Keratinocyte (primary cell): Measurements from ENCODE around the gene TMTC2. TPM values are rescaled to one million over a fixed set of nuclear protein-coding genes. Genes with fewer than 3 reads are reported as not detected.

Experiments used
- DNase-seq: peaks from one replicate; pipeline ENCODE4 v3.0.0-alpha.2; 2011; ENCODE audit warnings: low read depth, missing footprints, low spot score
- FAIRE-seq: peaks from 2 replicates; lab custom pipeline; 2011; peaks lifted over from hg19 to GRCh38; lab: Jason Lieb, UNC
- H2AFZ ChIP-seq: 2 replicates; pipeline ENCODE4 v1.6.0; 2012; ENCODE audit warnings: low read length, control low read depth, inconsistent platforms; ENCODE audit not compliant: control insufficient read depth
- H3K27ac ChIP-seq: 2 replicates; pipeline ENCODE4 v1.5.1; 2011; ENCODE audit warnings: low read length; ENCODE audit not compliant: control insufficient read depth, insufficient read depth
- H3K27me3 ChIP-seq: 3 replicates; pipeline ENCODE4 v1.6.0; 2011; ENCODE audit warnings: low read length; ENCODE audit not compliant: control insufficient read depth, insufficient read depth; ENCODE audit errors: extremely low read depth
- H3K36me3 ChIP-seq, 2 experiments: 2 replicates in 1 of 2; 3 replicates in 1 of 2; pipeline ENCODE4 v1.5.1; 2011; ENCODE audit warnings: low read length in 2 of 2, mild to moderate bottlenecking in 1 of 2; ENCODE audit not compliant: control insufficient read depth in 2 of 2, insufficient read depth in 2 of 2; ENCODE audit errors: extremely low read depth in 1 of 2
- H3K4me1 ChIP-seq: 3 replicates; pipeline ENCODE4 v1.5.1; 2011; ENCODE audit warnings: low read length; ENCODE audit not compliant: control insufficient read depth, insufficient read depth; ENCODE audit errors: extremely low read depth
- H3K4me2 ChIP-seq: 3 replicates; pipeline ENCODE4 v1.6.0; 2011; ENCODE audit warnings: low read depth, low read length; ENCODE audit not compliant: control insufficient read depth, insufficient read depth; ENCODE audit errors: extremely low read depth
- H3K4me3 ChIP-seq, 3 experiments: fragments of 200-600 bp in 1 of 3; sonication (generic) in 1 of 3; 2 replicates in 2 of 3; 3 replicates in 1 of 3; pipeline ENCODE4 v1.5.1; 2011 to 2016; ENCODE audit warnings: low read length in 3 of 3, mild to moderate bottlenecking in 3 of 3, control low read depth in 2 of 3, inconsistent platforms in 1 of 3, low read depth in 1 of 3, mixed read lengths in 1 of 3, mixed run types in 1 of 3, moderate library complexity in 1 of 3; ENCODE audit not compliant: control insufficient read depth in 2 of 3, insufficient read depth in 2 of 3; ENCODE audit errors: extremely low read depth in 1 of 3
- H3K79me2 ChIP-seq: 2 replicates; pipeline ENCODE4 v1.6.0; 2012; ENCODE audit warnings: low read length; ENCODE audit not compliant: control insufficient read depth, insufficient read depth
- H3K9ac ChIP-seq: 3 replicates; pipeline ENCODE4 v1.6.0; 2011; ENCODE audit warnings: low read length; ENCODE audit not compliant: control insufficient read depth, insufficient read depth; ENCODE audit errors: extremely low read depth
- H3K9me1 ChIP-seq: 3 replicates; pipeline ENCODE4 v1.6.0; 2011; ENCODE audit warnings: low read length; ENCODE audit not compliant: control insufficient read depth, insufficient read depth; ENCODE audit errors: extremely low read depth
- H3K9me3 ChIP-seq: 2 replicates; pipeline ENCODE4 v1.5.1; 2012; ENCODE audit warnings: low read depth, low read length; ENCODE audit not compliant: control insufficient read depth
- H4K20me1 ChIP-seq: 3 replicates; pipeline ENCODE4 v1.6.0; 2011; ENCODE audit warnings: low read length; ENCODE audit not compliant: control insufficient read depth, insufficient read depth; ENCODE audit errors: extremely low read depth
- CTCF ChIP-seq, 3 experiments: IDR thresholded peaks in 1 of 3; conservative IDR thresholded peaks in 1 of 3; optimal IDR thresholded peaks in 1 of 3; 2 replicates in 2 of 3; 3 replicates in 1 of 3; pipeline versions ENCODE3 to v1.5.1; 2011; ENCODE audit warnings: low read length in 3 of 3, mild to moderate bottlenecking in 3 of 3, moderate library complexity in 2 of 3, control low read depth in 1 of 3, inconsistent platforms in 1 of 3; ENCODE audit not compliant: insufficient read depth in 2 of 3; ENCODE audit errors: extremely low read depth in 1 of 3
- EZH2 ChIP-seq: IDR thresholded peaks from one replicate; pipeline ENCODE4 v1.6.1; 2012; ENCODE audit warnings: inconsistent platforms, mild to moderate bottlenecking, low read length, moderate library complexity
- dilution Hi-C: fragments of 300-500 bp; cut with MboI; formaldehyde crosslinking; loops from one replicate; pipeline ENCODE4 v1.7.0; 2020; ENCODE audit warnings: low sequenced_read_pairs; ENCODE audit not compliant: extremely low pct_ligation_motif_present
- polyA plus RNA-seq, 5 experiments: library from polyadenylated mRNA; depleted of rRNA in 3 of 5; stranded (reverse) in 3 of 5; stranded (forward) in 1 of 5; unstranded in 1 of 5; fragments of >200 nt; gene quantifications; 1 replicate in 1 of 5; 2 replicates in 3 of 5; 3 replicates in 1 of 5; pipeline versions ENCODE4 v1.2.1 to v1.2.3, GENCODE V29; 2011 to 2012; ENCODE audit warnings: missing spikeins in 2 of 5, low read depth in 1 of 5, low replicate concordance in 1 of 5

TMTC2 gene
- polyA plus RNA-seq, 1 donor (not counting 4 experiments of a cell fraction or from before 2014, with no cell fraction given), result 3.8 TPM

- Histone ChIP-seq H3K4me3 (no peak overlapping the region), H3K27me3 (no peaks in the 10 kb centered on the region), H3K36me3 (no peaks in the 10 kb centered on the region), H3K79me2 (no peaks in the 10 kb centered on the region), H3K4me1 (no peaks in the 10 kb centered on the region), H2AFZ (no peak overlapping the region), H3K9me3 (no peaks in the 10 kb centered on the region), H3K27ac (no peak overlapping the region), H3K9me1 (no peaks in the 10 kb centered on the region), H4K20me1 (no peaks in the 10 kb centered on the region), H3K4me2 (no peak overlapping the region), H3K9ac (no peak overlapping the region)
- FAIRE-seq (no peak), DNase-seq (no peak)
- dilution Hi-C loops, result no loop called here
- TF ChIP-seq CTCF (optimal IDR thresholded peaks at IDR 0.05 in 1 of 3, IDR thresholded peaks at IDR 0.05 in 1 of 3, conservative IDR thresholded peaks at IDR 0.05 in 1 of 3; ENCODE audit: extremely low read depth in 1 of 3, insufficient read depth in 2 of 3, low read length in 3 of 3) (no peak), EZH2 (no peak)
Measured at GRCh38 chr12:83027021-83027723, 340.5 kb downstream of the TMTC2 start.

- no peaks in the 10 kb centered on the region for H3K9me1 ChIP-seq
- H4K20me1 ChIP-seq, result no peaks in the 10 kb centered on the region
- no peak overlapping the region for H3K4me2 ChIP-seq
- no peak for FAIRE-seq
- no peak for TF ChIP-seq CTCF (optimal IDR thresholded peaks at IDR 0.05 in 1 of 3, IDR thresholded peaks at IDR 0.05 in 1 of 3, conservative IDR thresholded peaks at IDR 0.05 in 1 of 3; ENCODE audit: extremely low read depth in 1 of 3, insufficient read depth in 2 of 3, low read length in 3 of 3)
- TF ChIP-seq EZH2, result no peak
- H2AFZ ChIP-seq, result no peak overlapping the region
- H3K9ac ChIP-seq, result no peak overlapping the region
- H3K4me1 ChIP-seq, result no peaks in the 10 kb centered on the region
- DNase-seq, result no peak
- H3K9me3 ChIP-seq, result no peaks in the 10 kb centered on the region
- no peaks in the 10 kb centered on the region for H3K27me3 ChIP-seq
- dilution Hi-C loops, result no loop called here
- no peaks in the 10 kb centered on the region for H3K79me2 ChIP-seq
- no peaks in the 10 kb centered on the region for H3K36me3 ChIP-seq
- no peak overlapping the region for H3K27ac ChIP-seq
- no peak overlapping the region for H3K4me3 ChIP-seq
Measured at GRCh38 chr12:83031196-83031595, 344.5 kb downstream of the TMTC2 start.
